Measurements from ENCODE around the gene TRMT61B.

TRMT61B gene
- total RNA-seq, result 23.2 to 27.8 (median 23.3) reads per million in 3 experiments

GRCh38 chr2:28870146-28870891 is at the start of gene TRMT61B:
Gene TRMT61B (minus strand): TSS chr2:28870309. CDS start chr2:28870277, 32 bp downstream.
- peak; percentile 95 for DNase-seq

- no peak for DNase-seq
These were observed 45.8 kb upstream of the TRMT61B start for GRCh38 chr2:28915939-28916338.

- DNase-seq, result no peak
These were observed 39.7 kb upstream of the TRMT61B start for GRCh38 chr2:28909655-28910353.

GRCh38 chr2:28908172-28908571 is 38.1 kb upstream of the TRMT61B start:
- DNase-seq, result no peak

GRCh38 chr2:28906821-28907220 is 36.7 kb upstream of the TRMT61B start:
- no peak for DNase-seq

GRCh38 chr2:28906376-28906775 is 36.3 kb upstream of the TRMT61B start:
- DNase-seq, result no peak

- no peak for DNase-seq
These were observed 35.4 kb upstream of the TRMT61B start for GRCh38 chr2:28905533-28905932.

- no peak for DNase-seq
These were observed 34.8 kb upstream of the TRMT61B start for GRCh38 chr2:28904802-28905457.

GRCh38 chr2:28904295-28904694 is 34.2 kb upstream of the TRMT61B start:
- no peak for DNase-seq

- DNase-seq, result no peak
These were observed 32.5 kb upstream of the TRMT61B start for GRCh38 chr2:28902584-28902983.

- DNase-seq, result no peak
These were observed 31.7 kb upstream of the TRMT61B start for GRCh38 chr2:28901841-28902240.

- no peak for DNase-seq
These were observed 31.1 kb upstream of the TRMT61B start for GRCh38 chr2:28901202-28901601.

GRCh38 chr2:28898048-28898447 is 27.9 kb upstream of the TRMT61B start:
- DNase-seq, result no peak

- no peak for DNase-seq
These were observed 26.8 kb upstream of the TRMT61B start for GRCh38 chr2:28896906-28897305.

GRCh38 chr2:28895189-28895893 is 25.2 kb upstream of the TRMT61B start:
- peak; percentile 8 for DNase-seq

GRCh38 chr2:28894470-28895188 is 24.5 kb upstream of the TRMT61B start, which contains the start of gene WDR43:
Gene WDR43 (plus strand): TSS chr2:28894667. CDS start chr2:28894699, 32 bp downstream.
- DNase-seq, result peak; percentile 98

- DNase-seq, result no peak
These were observed 23.4 kb upstream of the TRMT61B start for GRCh38 chr2:28893488-28893887.

GRCh38 chr2:28880193-28880592 is 10.1 kb upstream of the TRMT61B start:
- DNase-seq, result no peak

- DNase-seq, result no peak
These were observed 1.5 kb upstream of the TRMT61B start for GRCh38 chr2:28871620-28872019.

GRCh38 chr2:28869494-28870145 is 489 bp downstream of the TRMT61B start:
- no peak for DNase-seq

- DNase-seq, result no peak
These were observed 1.5 kb downstream of the TRMT61B start for GRCh38 chr2:28868611-28869010.

GRCh38 chr2:28855977-28856376 is 14.1 kb downstream of the TRMT61B start:
- DNase-seq, result no peak
